HepG2 (cell line): ENCODE results near the gene AGPAT2. TPM values are rescaled to one million over a fixed set of nuclear protein-coding genes. Genes with fewer than 3 reads are reported as not detected.
A peak's percentile ranks its signal among the peaks of the same experiment; 100 is the strongest.

ENCODE experiments used
- BATF2 ChIP-seq: sonication (generic); formaldehyde crosslinking; IDR thresholded peaks from 2 replicates; pipeline ENCODE4 v1.8.0; 2022; ENCODE audit warnings: mild to moderate bottlenecking, missing genetic modification reagents, moderate library complexity
- FUBP1 ChIP-seq: sonication (generic); formaldehyde crosslinking; IDR thresholded peaks from 2 replicates; pipeline ENCODE4 v1.5.1; 2020; ENCODE audit warnings: missing genetic modification reagents, mild to moderate bottlenecking, borderline replicate concordance
- HOXA9 ChIP-seq: sonication (generic); formaldehyde crosslinking; IDR thresholded peaks from 2 replicates; pipeline ENCODE4 v1.8.1; 2022; ENCODE audit warnings: missing genetic modification reagents, mild to moderate bottlenecking, moderate library complexity, borderline replicate concordance
- POLR2G ChIP-seq: fragments of 200-400 bp; formaldehyde crosslinking; IDR thresholded peaks from 2 replicates; pipeline ENCODE4 v1.6.1; 2018; ENCODE audit warnings: mild to moderate bottlenecking, low read depth, low read length, moderate library complexity
- SRSF4 ChIP-seq: fragments of 200-400 bp; formaldehyde crosslinking; IDR thresholded peaks from one replicate; pipeline ENCODE4 v1.6.1; 2018; ENCODE audit warnings: mild to moderate bottlenecking, low read depth, low read length, moderate library complexity; ENCODE audit not compliant: poor library complexity, severe bottlenecking
- TRIM24 ChIP-seq: sonication (generic); formaldehyde crosslinking; IDR thresholded peaks from 2 replicates; pipeline ENCODE4 v1.8.0; 2022; ENCODE audit warnings: mild to moderate bottlenecking, missing genetic modification reagents
- ZC3H13 ChIP-seq: sonication (generic); formaldehyde crosslinking; IDR thresholded peaks from 2 replicates; pipeline ENCODE4 v1.8.1; 2023; ENCODE audit warnings: mild to moderate bottlenecking, missing genetic modification reagents, moderate library complexity
- ZFP90 ChIP-seq: sonication (generic); formaldehyde crosslinking; IDR thresholded peaks from 2 replicates; pipeline ENCODE4 v1.8.0; 2022; ENCODE audit warnings: missing genetic modification reagents, mild to moderate bottlenecking, inconsistent platforms, borderline replicate concordance
- ZNF331 ChIP-seq: sonication (generic); formaldehyde crosslinking; IDR thresholded peaks from 2 replicates; pipeline ENCODE4 v1.4.0; 2020; ENCODE audit warnings: missing genetic modification reagents
- ZNF703 ChIP-seq: sonication (generic); formaldehyde crosslinking; IDR thresholded peaks from 2 replicates; pipeline ENCODE4 v1.5.1; 2020; ENCODE audit warnings: missing genetic modification reagents, mild to moderate bottlenecking, moderate library complexity, borderline replicate concordance
- ZNF710 ChIP-seq: sonication (generic); formaldehyde crosslinking; IDR thresholded peaks from 2 replicates; pipeline ENCODE4 v1.5.0; 2020; ENCODE audit warnings: mild to moderate bottlenecking, missing genetic modification reagents, borderline replicate concordance
- ZSCAN31 ChIP-seq: sonication (generic); formaldehyde crosslinking; IDR thresholded peaks from 2 replicates; pipeline ENCODE4 v1.5.0; 2020; ENCODE audit warnings: low read depth, mild to moderate bottlenecking, missing genetic modification reagents
- polyA plus RNA-seq, 8 experiments: library from polyadenylated mRNA; depleted of rRNA in 3 of 8; stranded (reverse) in 7 of 8; unstranded in 1 of 8; fragments of >200 nt; fragmentation: Illumina TruSeq in 4 of 8; extraction: Trizol in 4 of 8; gene quantifications; 2 replicates each; pipeline versions ENCODE4 v1.2.1 to v1.2.3, GENCODE V29; 2011 to 2016; ENCODE audit warnings: low read depth in 4 of 8, missing spikeins in 1 of 8, mixed read lengths in 1 of 8; ENCODE audit not compliant: insufficient read depth in 1 of 8
- total RNA-seq, 5 experiments: library from RNA; depleted of rRNA; stranded (reverse); fragments of >200 nt; fragmentation: Illumina TruSeq; extraction: Trizol; gene quantifications; 2 replicates each; pipeline ENCODE4 v1.2.3, GENCODE V29; 2016; ENCODE audit warnings: low read depth in 1 of 5
- TF ChIP-seq, protein P1 (sequence below): sonication (generic); formaldehyde crosslinking; IDR thresholded peaks from 2 replicates; pipeline ENCODE4 v1.4.0; 2020; ENCODE audit warnings: mild to moderate bottlenecking, missing genetic modification reagents
- TF ChIP-seq, protein P2 (sequence below): sonication (generic); formaldehyde crosslinking; IDR thresholded peaks from 2 replicates; pipeline ENCODE4 v1.4.0; 2020; ENCODE audit warnings: mild to moderate bottlenecking, low read depth, missing genetic modification reagents

AGPAT2 gene
- total and polyA plus RNA-seq, 2 of the 13 experiments (the other 11 are each of a cell fraction or from before 2014, with no cell fraction given) = 3.9 to 25.8 TPM

DNA sequence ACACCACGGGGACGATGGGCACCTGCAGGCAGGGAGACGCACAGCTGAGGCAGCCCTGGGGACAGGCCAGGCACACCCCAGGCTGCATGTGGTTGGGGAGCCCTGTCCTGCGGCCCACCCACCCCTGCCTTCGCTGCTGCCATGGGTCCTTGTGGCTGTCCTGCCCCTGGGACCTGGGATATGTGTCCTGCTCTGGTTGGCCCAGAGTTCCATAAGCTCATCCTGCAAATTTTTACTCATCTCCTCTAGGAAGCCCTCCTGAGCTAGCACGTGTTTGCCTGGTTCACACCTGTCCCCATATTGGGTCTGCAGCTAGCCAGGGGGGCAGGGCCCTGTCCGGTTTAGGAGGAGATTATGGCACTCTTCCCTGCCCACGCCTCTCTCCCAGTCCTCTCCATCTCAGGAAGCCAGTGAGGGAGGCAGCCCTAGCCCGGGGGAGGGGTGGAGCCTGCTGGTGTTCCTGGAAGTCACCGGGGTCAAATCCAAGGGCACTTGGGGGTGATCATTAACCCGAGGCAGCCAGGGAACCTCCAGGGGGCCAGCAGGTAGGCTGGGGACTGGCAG is 12.4 kb downstream of the AGPAT2 start (continued):
- TF ChIP-seq, protein P1, sequence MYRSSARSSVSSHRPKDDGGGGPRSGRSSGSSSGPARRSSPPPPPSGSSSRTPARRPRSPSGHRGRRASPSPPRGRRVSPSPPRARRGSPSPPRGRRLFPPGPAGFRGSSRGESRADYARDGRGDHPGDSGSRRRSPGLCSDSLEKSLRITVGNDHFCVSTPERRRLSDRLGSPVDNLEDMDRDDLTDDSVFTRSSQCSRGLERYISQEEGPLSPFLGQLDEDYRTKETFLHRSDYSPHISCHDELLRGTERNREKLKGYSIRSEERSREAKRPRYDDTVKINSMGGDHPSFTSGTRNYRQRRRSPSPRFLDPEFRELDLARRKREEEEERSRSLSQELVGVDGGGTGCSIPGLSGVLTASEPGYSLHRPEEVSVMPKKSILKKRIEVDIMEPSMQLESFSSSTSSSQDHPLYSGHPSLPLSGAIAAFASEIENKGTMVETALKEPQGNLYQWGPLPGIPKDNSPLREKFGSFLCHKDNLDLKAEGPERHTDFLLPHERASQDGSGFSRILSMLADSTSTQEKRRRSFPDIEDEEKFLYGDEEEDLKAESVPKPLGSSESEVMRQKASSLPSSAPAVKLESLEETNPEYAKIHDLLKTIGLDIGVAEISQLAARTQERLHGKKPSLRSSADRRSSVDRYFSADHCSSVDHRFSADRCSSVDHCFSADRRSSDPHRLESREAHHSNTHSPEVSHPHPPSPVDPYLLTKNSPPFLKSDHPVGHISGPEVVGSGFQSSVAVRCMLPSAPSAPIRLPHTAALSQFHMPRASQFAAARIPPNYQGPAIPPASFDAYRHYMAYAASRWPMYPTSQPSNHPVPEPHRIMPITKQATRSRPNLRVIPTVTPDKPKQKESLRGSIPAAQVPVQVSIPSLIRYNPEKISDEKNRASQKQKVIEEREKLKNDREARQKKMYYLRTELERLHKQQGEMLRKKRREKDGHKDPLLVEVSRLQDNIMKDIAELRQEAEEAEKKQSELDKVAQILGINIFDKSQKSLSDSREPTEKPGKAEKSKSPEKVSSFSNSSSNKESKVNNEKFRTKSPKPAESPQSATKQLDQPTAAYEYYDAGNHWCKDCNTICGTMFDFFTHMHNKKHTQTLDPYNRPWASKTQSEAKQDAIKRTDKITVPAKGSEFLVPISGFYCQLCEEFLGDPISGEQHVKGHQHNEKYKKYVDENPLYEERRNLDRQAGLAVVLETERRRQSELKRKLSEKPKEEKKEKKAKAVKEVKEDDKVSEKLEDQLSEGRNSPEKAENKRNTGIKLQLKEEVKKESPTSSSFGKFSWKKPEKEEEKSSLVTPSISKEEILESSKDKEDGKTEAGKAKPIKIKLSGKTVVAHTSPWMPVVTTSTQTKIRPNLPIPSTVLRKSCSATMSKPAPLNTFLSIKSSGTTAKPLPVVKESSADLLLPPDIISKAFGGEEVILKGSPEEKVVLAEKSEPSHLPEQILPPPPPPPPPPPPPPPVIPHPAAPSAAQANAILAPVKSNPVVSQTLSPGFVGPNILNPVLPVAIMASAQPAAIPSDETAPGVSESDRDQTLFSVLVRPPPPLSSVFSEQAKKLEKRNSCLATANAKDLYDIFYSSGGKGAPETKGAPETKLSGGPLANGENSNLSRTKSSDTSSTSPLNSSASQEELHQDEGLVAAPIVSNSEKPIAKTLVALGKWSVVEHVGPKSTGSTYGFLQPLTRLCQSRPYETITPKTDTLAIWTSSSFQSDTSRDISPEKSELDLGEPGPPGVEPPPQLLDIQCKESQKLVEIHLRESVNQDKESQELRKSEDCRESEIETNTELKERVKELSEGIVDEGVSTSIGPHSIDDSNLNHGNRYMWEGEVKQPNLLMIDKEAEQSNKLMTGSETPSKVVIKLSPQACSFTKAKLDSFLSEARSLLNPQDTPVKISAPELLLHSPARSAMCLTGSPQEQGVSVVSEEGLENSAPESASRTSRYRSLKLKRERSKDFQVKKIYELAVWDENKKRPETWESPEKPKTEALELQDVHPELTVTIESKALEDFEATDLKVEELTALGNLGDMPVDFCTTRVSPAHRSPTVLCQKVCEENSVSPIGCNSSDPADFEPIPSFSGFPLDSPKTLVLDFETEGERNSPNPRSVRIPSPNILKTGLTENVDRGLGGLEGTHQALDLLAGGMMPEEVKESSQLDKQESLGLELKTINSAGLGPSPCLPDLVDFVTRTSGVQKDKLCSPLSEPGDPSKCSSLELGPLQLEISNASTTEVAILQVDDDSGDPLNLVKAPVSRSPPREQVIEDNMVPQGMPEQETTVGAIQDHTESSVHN (CRISPR knock-in tag) = no peak
- TF ChIP-seq HOXA9 (CRISPR knock-in tag) (no peak), ZFP90 (CRISPR knock-in tag) (no peak), ZNF710 (CRISPR knock-in tag) (no peak), FUBP1 (CRISPR knock-in tag) (no peak), ZC3H13 (CRISPR knock-in tag) (no peak), POLR2G (no peak), BATF2 (CRISPR knock-in tag) (no peak), SRSF4 (no peak), ZNF703 (CRISPR knock-in tag) (no peak), TRIM24 (CRISPR knock-in tag) (no peak), ZNF331 (CRISPR knock-in tag) (peak; percentile 52; the same call in 1 of the 2 replicates), ZSCAN31 (CRISPR knock-in tag) (no peak)
- TF ChIP-seq, protein P2, sequence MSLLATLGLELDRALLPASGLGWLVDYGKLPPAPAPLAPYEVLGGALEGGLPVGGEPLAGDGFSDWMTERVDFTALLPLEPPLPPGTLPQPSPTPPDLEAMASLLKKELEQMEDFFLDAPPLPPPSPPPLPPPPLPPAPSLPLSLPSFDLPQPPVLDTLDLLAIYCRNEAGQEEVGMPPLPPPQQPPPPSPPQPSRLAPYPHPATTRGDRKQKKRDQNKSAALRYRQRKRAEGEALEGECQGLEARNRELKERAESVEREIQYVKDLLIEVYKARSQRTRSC (CRISPR knock-in tag) = no peak
